Prostate gland (tissue), 2 donors: Measurements from ENCODE around the gene MAGI2.

Experiments
- CTCF ChIP-seq, 4 experiments: fragments of 200-600 bp in 2 of 4; fragments of 450-650 bp in 2 of 4; sonication (generic) in 2 of 4; IDR thresholded peaks; 1 replicate in 3 of 4; 2 replicates in 1 of 4; pipeline ENCODE4 v1.5.1; 2016 to 2019; ENCODE audit warnings: antibody characterized with exemption in 4 of 4, mild to moderate bottlenecking in 2 of 4, moderate library complexity in 2 of 4
- POLR2A ChIP-seq: fragments of 450-650 bp; IDR thresholded peaks from one replicate; pipeline ENCODE4 v1.6.1; 2016; ENCODE audit warnings: antibody characterized with exemption, mild to moderate bottlenecking

GRCh38 chr7:78779788-78780187 lies 673.7 kb downstream of the MAGI2 start:
- TF ChIP-seq CTCF (IDR thresholded peaks at IDR 0.05) = peak in 2 of 4 experiments; percentile 14 to 34
- no peak for TF ChIP-seq POLR2A
